GM19463 (cell line): Measurements from ENCODE around the gene SH2D2A.
A peak's percentile ranks its signal among the peaks of the same experiment; 100 is the strongest.

Source experiments
- ATAC-seq: cut with Tn5 transposase; IDR thresholded peaks from one replicate; pipeline ENCODE4 v1.9.1; 2021; ENCODE audit warnings: mild to moderate bottlenecking, moderate library complexity; ENCODE audit not compliant: unreplicated experiment

SH2D2A gene

DNA sequence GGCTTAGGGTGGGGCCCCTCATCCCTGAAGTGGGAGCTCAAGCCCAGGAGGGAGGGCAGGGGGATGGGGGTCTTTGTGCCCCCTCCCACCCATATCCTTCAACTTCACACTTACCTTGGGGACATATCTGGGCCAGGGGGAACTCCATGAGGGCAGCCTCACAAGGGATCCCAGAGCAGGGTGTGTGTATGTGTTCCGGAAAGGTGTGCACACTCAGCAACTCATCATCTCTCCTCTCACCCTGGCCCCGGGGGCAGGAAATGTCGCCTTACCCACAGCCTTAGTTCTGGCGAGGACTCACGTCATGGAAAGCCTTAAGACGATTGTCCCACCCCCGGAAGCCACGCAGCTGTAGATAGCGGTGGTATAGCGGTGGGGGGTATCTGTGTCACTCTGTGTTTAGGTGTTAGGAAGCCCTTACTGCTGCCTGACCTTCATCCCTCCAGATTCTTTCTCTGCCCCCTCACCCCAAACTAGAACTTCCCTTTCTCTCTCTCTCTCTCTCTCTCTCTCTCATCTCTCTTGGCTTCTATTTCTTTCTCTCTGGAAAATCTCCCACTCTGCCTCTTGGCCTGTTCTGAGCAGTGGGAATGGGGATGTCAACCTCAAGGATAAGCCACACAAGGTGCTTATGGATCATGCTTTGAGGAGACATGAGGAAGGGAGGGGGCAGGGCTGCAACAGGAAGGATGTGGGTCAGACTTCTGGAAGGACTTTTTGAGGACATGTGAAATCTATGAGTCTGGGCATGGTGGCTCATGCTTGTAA, at the start of gene SH2D2A:
Gene SH2D2A, minus strand, starts transcription at position 288 of the 768 bp plus-strand sequence. Its CDS starts 140 bp downstream, at position 148.
- peak; percentile 80 for ATAC-seq

DNA sequence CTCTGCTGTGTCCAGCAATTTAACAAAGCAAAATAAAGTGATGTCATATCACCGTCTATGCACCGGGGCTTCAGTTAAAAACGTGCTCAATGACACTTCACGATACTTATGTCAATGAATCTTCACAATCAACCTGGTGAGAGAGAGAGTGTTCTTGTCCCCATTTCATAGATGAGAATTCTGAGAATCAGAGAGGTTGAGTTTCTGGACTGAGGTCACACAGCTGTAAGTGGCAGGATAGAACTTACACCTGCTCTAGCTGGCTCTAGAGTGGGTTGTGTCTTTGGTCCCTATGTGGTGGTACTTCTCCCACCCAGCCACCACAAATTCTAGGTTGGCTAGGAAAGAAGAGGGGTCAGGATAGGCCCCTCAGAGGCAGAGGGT, 49.2 kb upstream of the SH2D2A start:
- ATAC-seq = no peak

DNA sequence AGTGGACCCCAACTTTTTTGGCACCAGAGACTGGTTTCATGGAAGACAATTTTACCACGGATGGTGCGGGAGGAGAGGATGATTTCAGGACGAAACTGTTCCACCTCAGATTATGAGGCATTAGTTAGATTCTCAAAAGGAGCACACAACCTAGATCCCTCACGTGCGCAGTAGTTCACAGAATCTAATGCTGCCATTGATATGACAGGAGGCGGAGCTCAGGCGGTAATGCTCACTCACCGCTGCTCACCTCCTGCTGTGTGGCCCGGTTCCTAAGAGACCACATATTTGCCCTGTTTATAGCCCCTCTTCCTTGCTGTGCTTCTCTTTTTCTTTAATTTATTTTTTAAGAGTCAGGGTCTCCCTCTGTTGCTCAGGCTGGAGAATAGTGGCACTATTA, 48.6 kb upstream of the SH2D2A start:
- ATAC-seq = no peak

DNA sequence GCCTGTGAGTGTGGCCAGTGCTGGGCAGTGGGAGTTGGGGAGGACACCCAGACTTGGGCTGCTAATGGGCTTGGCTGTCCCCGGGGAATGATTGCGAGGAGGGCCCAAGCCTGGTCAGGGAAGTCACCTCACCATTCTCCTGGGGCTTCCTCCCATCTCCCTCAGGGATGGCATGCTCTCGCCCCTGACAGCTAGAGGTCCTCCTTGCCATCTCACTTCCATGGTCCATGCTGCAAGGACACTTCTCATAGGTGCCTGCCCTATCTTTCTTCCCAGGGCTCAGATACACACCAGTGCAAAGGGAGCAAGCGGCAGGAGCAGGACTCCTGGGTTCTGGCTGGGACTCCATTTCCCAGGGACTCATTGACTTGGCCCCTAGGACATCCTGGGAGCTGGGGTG, 48.1 kb upstream of the SH2D2A start:
- ATAC-seq = no peak

DNA sequence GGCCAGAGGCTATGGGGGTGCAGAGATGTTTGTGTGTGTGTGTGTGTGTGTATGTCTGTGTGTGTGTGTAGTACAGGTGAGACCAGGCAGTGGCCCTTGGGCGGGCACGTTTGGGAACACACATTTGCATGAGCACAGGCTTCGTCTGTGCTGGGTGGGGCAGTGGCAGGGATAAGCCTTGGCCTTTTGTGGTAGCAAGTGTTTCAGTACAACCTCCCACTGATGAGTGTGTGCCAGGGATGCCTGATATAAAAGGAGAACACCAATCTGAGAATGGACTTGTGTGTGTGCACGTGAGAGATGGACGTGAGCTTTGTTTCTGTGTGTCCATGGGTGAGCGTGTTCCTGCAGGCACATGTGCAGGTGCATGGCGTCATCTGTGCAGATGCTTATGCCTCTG, 47.0 kb upstream of the SH2D2A start:
- no peak for ATAC-seq

DNA sequence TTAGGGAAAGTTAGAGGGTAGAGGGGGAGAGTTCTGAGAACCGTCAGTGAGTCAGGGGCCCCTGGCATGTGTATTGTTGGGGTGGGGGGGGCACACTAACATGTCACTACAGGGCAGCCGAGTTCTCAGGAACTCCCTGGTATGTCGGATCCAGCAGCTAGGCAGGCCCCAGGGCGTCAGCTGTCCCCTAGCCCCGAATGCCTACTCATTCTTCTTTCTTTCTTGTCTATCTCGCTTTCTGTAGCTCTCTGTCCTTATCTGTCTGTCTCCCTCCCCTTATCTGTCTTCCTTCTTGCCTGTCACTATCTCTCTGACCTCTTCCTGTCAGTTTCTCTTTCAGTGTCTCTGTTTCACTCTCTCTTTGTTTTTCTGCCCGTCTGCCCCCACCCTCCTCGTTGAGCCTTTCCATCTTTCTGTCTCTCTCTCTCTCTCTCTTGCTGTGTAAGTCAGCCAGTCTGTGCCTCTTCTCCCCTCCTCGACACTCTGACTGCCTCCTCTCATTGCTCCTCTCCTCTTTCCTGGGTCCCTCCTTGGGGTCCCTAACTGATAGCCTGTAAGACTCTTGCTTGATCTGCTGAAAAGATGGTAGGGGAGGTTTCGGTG, 46.5 kb upstream of the SH2D2A start:
- ATAC-seq = no peak

DNA sequence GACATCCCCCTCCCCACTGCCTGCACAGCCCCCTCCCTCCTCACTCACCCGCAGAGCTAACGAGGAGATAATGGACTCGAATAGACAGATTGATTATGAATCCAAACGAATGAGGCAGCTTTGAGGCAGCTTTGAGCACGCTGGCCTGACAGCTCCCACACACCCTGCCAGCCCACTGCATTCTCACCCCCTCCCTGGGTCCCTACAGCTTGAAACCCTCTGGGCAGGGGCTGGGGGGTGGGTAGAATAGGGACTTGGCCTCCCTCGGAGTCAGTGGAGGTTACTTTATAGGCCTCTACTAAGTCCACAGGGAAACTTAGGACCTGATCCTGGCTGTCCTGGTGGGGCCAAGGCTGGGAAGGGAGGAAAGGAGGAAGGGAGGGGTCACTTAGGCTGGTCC, 45.9 kb upstream of the SH2D2A start:
- no peak for ATAC-seq

DNA sequence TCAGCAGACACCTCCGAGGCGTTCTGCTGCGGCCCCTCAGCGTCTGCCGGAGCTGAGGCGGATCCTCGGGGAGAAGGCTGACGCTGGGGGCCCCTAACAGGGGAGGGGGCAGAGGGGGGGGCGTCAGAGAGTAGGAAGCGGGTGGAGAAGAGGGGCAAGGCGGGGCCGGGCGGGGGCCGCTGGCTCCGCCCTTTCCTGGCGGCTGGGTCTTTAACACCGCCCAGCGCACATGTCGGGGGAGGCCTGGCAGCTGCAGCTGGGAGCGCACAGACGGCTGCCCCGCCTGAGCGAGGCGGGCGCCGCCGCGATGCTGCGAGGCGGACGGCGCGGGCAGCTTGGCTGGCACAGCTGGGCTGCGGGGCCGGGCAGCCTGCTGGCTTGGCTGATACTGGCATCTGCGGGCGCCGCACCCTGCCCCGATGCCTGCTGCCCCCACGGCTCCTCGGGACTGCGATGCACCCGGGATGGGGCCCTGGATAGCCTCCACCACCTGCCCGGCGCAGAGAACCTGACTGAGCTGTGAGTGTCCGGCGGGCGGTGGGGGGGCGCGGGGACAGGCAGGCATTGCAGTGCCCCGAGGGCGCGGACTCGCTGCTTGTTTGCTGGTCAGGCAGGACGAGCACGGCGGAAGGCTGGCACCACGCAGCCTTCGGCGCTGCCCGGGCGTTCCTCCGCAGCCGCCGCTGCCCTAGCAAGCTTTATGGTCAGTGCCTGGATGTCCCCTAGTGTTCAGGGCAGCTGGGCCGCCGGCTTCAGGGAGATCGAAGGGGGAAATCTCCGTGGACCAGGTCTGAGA, 44.2 kb upstream of the SH2D2A start, which contains the start of gene NTRK1:
Gene NTRK1, plus strand, starts transcription at position 238 of the 796 bp plus-strand sequence. Its CDS starts 70 bp downstream, at position 308.
- ATAC-seq = peak; percentile 52

DNA sequence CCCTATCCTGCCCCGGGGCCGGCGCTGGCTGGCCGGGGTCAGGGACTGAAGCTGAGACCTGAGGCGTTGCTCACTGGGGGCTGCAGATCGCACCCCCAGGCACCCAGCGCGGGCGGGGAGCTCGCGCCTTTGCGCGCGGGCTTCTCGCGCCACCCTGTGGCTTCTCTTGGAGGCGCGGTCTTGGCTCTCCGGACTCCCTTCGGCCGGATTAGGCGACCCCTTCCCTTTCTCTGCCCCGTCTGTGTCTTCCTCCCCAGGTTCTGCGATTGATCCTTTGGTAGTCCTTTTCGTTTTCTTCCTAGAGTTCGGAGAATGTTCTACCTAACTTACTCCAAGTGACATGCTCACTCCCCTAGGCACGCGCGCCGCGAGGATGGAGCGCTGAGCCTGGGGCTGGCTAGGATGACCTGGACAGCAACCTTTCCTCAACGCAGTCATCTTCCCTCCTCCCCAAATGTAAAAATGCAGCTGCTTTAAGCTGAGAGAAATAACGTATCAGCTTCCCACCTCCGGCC, 43.5 kb upstream of the SH2D2A start:
- no peak for ATAC-seq

DNA sequence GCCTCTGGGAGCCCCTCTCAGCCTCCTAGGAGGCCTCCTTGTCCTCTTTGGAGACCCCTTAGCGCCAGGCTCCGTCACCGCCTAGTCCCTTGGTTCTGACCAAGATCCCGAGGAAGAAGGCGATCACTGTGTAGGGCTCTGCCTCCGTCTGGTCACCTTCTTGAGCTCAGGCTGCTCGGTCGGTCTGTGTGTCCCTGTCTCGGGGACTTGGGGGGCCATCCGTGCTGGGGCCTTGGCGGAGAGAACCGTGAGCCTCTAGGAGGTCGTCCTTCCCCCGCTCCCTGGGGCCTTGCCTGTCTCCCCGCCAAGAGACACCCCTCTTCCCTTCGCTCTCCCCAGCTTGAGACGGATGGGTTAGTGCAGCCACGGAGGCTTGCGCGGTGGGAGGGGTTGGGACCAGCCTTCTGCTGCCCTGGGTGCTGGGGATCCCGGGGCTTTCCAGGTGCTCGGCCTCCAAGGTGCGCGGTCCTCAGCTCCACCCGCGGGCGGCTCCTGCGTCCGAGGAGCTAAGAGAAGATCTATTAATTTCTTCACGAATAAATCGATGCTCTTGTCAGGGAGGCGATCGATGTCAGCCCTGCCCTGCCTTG, 43.0 kb upstream of the SH2D2A start:
- no peak for ATAC-seq

DNA sequence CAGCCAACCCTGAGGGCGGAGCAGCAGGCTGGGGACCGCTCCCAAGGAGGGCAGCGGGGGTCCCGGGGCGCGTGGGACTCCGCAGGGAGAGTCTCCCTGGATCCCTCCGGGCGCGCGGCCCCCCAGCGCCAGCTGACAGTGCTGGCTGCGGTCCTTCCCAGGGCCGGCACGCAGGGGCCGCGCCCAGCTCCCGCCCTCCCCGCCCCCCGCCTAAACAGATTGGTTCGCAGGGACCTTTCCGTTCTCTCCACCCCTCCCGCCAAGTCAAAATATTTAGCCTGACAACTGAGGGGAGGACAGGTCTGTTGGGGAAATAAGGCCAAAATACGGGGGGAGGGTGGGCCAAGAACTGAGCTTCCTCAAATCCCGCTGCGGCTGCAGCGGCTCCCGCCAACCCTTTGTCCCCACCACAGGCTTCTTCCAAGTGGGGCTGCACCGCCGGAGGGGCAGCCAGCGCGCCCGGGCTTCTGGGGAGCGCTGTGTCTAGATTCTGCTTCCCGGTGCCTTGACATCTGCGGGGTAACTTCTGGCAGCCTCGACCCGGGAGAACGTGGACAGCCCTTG, 42.4 kb upstream of the SH2D2A start, which contains the start of gene INSRR:
Gene INSRR, minus strand, starts transcription at position 159 of the 564 bp plus-strand sequence. CDS start 496 bp downstream, outside the sequence.
- no peak for ATAC-seq

DNA sequence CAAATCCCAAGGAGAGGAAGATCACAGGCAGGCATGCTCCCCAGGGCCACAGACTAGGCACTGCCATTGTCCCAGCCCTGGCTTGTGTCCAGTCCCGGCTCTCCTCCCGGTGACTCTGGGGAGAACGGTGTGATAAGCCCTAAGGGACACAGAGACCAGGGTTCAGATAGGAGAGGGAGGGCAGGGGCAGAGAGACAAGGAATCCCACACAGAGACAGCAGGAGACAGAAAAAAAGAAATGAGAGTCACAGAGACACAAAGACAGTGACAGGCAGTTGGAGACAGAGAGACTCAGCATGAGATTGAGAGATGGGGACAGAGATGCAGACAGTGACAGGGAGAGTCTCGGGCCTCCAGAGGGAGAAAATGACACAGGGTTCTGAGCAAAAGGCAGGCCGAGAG, 41.9 kb upstream of the SH2D2A start:
- no peak for ATAC-seq

DNA sequence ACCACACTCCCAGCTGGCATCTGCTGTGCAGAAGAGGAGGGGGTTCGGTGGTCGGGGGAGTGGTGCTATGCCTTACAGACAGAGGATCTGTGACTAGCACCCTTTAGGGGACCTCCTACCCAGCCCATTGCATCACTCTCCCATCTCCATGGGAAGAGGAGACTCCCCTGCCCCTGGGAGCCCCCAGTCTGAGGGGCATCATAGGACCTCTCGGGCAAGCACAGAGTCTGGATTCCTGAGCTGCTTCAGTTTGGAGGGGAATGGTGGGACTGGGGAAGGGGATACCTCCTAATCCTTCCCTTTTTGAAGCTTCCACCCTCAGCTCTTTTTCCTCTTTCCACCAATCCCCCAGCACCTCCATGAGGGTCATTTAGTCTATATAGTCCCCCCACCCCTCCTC, 40.9 kb upstream of the SH2D2A start:
- ATAC-seq = no peak

DNA sequence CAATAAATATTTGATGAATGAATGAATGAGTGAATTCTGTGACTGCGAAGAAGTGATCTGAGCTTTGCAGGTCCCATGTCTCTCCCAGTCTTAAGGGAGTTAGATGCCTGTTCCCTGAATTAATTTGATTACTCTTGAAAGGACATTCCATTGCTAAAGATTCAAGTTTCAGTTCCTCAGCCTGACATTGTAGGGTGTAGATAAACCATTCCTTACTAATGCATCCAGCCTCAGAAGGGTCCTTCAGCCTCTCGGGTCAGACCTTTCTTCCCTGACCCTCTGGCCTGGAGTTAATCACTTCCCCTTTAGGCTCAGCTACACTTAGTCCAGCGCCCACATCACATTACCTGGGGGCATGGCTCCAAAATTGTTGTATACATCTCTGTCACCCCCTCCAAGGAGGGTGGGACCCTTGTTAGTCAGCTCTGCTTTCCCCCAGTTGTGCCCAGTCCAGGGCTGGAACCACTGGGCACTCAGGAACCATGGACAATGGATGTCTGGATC, 39.7 kb upstream of the SH2D2A start:
- ATAC-seq = no peak

DNA sequence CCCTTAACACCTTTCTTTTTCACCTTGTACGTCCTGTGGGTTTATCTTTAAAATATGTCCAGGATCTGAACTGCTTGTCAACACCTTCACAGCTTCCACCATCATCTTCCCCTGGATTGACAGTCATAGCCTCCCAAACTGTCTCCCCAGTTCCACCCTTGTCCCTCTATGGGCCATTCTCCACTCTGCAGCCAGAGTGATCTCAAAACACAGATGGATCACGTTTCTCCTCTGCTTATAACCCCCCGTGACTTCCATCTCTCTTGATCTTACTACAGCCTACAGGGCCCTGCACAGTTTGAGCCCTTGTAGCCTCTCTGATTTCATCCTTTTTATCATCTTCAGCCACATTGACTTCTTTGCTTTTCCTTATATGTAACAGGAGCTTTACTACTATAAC, 38.0 kb upstream of the SH2D2A start:
- ATAC-seq = no peak

DNA sequence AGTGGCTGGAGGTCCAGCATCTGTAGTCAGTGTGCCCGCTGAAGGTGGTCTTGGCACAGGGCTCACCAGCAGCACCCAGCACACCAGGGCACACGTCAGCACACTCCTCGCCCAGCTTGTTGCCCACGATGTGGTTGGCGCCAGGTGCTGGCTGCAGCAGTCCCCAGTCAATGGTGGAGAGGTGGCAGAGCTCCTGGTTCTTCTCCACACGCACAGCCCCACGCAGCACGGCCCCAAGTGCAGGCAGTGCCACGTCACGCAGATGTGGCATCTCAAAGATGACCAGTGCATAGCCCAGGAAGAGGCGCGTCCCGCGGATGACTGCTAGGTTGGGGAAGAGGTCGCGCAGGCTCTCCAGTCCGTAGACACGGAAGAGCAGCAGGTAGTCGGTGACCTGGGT, 37.1 kb upstream of the SH2D2A start:
- ATAC-seq = no peak

DNA sequence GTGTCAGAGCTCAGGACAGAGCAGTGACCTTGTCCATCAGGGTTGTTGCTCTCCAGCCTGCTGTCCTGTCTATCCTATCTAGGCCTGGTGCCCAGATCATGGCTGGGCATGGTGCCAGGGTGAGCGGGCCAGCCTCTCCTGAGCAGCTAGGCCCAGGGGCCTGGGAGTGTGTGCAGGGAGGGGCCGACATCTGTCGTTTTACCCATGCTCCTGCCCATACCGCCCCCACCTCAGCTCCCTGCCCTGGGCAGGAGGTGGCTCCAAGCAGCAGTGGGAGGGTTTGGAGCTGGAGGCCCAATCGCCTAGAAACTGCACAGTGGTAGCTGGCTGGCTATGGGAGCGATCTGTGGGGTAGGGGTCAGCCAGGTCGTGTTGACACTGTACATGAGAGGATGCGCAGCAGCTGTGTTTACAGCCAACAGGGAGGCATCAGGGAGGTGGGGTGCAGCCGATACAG, 35.8 kb upstream of the SH2D2A start:
- no peak for ATAC-seq

DNA sequence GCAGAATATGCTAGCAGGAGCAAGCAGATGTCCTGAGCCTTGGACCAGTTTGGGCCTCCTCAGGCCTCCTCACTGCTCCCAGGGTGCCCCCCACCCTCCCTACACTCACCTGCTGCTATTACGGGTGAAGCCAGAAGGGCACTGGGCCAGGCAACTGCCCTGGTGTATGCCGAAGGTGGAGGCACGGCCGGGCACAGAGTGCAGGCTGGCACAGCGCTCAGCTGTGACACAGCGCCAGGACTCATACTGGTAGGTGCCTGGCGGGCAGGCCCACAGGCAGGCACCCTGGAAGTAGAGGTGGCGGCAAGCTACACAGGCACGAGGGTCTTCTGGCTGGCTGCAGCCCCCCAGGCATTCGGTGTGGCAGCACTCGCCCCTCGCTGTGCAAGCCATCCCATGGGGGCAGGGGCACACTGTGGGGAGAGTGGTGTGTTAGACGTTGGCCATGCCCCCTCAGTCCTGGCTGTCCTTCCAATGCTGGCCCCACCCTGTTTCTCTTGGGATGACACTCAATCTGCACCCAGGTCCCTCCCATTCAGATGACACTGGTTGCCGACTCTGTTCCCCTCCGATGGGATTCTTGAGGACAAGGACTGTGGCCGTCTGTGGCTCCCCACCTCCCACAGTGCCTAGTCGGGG, 35.2 kb upstream of the SH2D2A start:
- no peak for ATAC-seq

DNA sequence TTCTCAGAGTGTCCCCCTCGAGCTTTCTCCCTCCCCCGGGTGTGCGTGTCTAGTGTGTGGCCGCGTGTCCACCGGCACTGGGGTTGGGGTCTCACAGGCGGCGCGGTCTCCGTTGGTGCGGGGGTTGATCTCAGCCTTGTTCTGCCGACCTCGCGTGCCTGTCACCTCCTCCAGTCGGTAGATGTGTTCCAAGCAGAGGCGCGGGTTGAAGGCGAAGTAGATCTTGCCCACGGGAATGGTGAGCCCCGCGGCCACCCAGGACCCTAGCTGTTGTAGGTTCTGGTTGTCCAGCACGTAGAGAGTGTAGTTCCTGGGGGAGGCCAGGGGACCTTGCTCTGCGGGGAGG, 32.5 kb upstream of the SH2D2A start:
- no peak for ATAC-seq
